ENCODE measurements around the gene ARHGAP22. TPM values are rescaled to one million over a fixed set of nuclear protein-coding genes. Genes with fewer than 3 reads are reported as not detected.

ARHGAP22 gene
- total RNA-seq, 2 donors from 2014 or later, result 1.9 to 2.9 TPM

- intact Hi-C loops (cut with DNase I, micrococcal nuclease), result no loop called here
- ATAC-seq, result no peak
- DNase-seq, result no peak
Measured at GRCh38 chr10:48568131-48568530, 36.7 kb downstream of the ARHGAP22 start.

- ATAC-seq, result no peak
- intact Hi-C loops (cut with DNase I, micrococcal nuclease), result no loop called here
- no peak for DNase-seq
Measured at GRCh38 chr10:48567346-48567745, 37.5 kb downstream of the ARHGAP22 start.

GRCh38 chr10:48564466-48565160 lies 40.3 kb downstream of the ARHGAP22 start:
- DNase-seq (no peak), ATAC-seq (no peak)
- intact Hi-C loops (cut with DNase I, micrococcal nuclease), result no loop called here

- DNase-seq (no peak), ATAC-seq (no peak)
- intact Hi-C loops (cut with DNase I, micrococcal nuclease), result loop anchor here in 1 of 2 donors (10.0 kb wide), 1 partner anchor 97 kb away; no protein-coding TSS in a partner anchor
Measured at GRCh38 chr10:48557511-48558123, 47.3 kb downstream of the ARHGAP22 start.

GRCh38 chr10:48556713-48557112 lies 48.2 kb downstream of the ARHGAP22 start:
- ATAC-seq, result no peak
- intact Hi-C loops (cut with DNase I, micrococcal nuclease), result loop anchor here in 1 of 2 donors (10.0 kb wide), 1 partner anchor 98 kb away; no protein-coding TSS in a partner anchor
- no peak for DNase-seq

GRCh38 chr10:48556065-48556464 lies 48.8 kb downstream of the ARHGAP22 start:
- intact Hi-C loops (cut with DNase I, micrococcal nuclease), result loop anchor here in 1 of 2 donors (10.0 kb wide), 1 partner anchor 99 kb away; no protein-coding TSS in a partner anchor
- no peak for DNase-seq
- ATAC-seq, result no peak

- DNase-seq (no peak), ATAC-seq (no peak)
- intact Hi-C loops (cut with DNase I, micrococcal nuclease), result loop anchor here in 1 of 2 donors (10.0 kb wide), 1 partner anchor 99 kb away; no protein-coding TSS in a partner anchor
Measured at GRCh38 chr10:48555310-48556042, 49.4 kb downstream of the ARHGAP22 start.

GRCh38 chr10:48554656-48555055 lies 50.2 kb downstream of the ARHGAP22 start:
- DNase-seq (no peak), ATAC-seq (no peak)
- intact Hi-C loops (cut with DNase I, micrococcal nuclease), result loop anchor here (5.0 to 10.0 kb wide), 2 partner anchors 100 to 103 kb away; no protein-coding TSS in a partner anchor

GRCh38 chr10:48554246-48554645 lies 50.6 kb downstream of the ARHGAP22 start:
- intact Hi-C loops (cut with DNase I, micrococcal nuclease), result loop anchor here (5.0 to 10.0 kb wide), 2 partner anchors 101 to 103 kb away; no protein-coding TSS in a partner anchor
- DNase-seq (no peak), ATAC-seq (no peak)

- intact Hi-C loops (cut with DNase I, micrococcal nuclease), result loop anchor here (5.0 to 10.0 kb wide), 2 partner anchors 102 to 104 kb away; no protein-coding TSS in a partner anchor
- DNase-seq (no peak), ATAC-seq (no peak)
Measured at GRCh38 chr10:48552946-48553564, 51.8 kb downstream of the ARHGAP22 start.

GRCh38 chr10:48551861-48552591 lies 52.8 kb downstream of the ARHGAP22 start:
- ATAC-seq (peak; percentile 44), DNase-seq (peak in 1 of 2 donors; percentile 29)
- intact Hi-C loops (cut with DNase I, micrococcal nuclease), result loop anchor here (5.0 to 10.0 kb wide), 2 partner anchors 103 to 105 kb away; no protein-coding TSS in a partner anchor

- DNase-seq (no peak), ATAC-seq (no peak)
- intact Hi-C loops (cut with DNase I, micrococcal nuclease), result loop anchor here (5.0 to 10.0 kb wide), 2 partner anchors 104 to 106 kb away; no protein-coding TSS in a partner anchor
Measured at GRCh38 chr10:48550977-48551376, 53.9 kb downstream of the ARHGAP22 start.

GRCh38 chr10:48550071-48550691 lies 54.7 kb downstream of the ARHGAP22 start:
- intact Hi-C loops (cut with DNase I, micrococcal nuclease), result loop anchor here (5.0 to 10.0 kb wide), 2 partner anchors 105 to 107 kb away; no protein-coding TSS in a partner anchor
- ATAC-seq (no peak), DNase-seq (no peak)

GRCh38 chr10:48549236-48549635 lies 55.6 kb downstream of the ARHGAP22 start:
- no peak for DNase-seq
- no peak for ATAC-seq
- intact Hi-C loops (cut with DNase I, micrococcal nuclease), result no loop called here

- ATAC-seq, result no peak
- DNase-seq, result no peak
Measured at GRCh38 chr10:48548531-48549135, 56.2 kb downstream of the ARHGAP22 start.

GRCh38 chr10:48547981-48548380 lies 56.9 kb downstream of the ARHGAP22 start:
- intact Hi-C loops (cut with DNase I, micrococcal nuclease), result no loop called here
- no peak for ATAC-seq
- DNase-seq, result no peak

More at GRCh38 chr10:48548531-48549135, 56.2 kb downstream of the ARHGAP22 start:
- intact Hi-C loops (cut with DNase I, micrococcal nuclease), result no loop called here
